ENCODE data around the gene AGR3.

AGR3 gene

DNA sequence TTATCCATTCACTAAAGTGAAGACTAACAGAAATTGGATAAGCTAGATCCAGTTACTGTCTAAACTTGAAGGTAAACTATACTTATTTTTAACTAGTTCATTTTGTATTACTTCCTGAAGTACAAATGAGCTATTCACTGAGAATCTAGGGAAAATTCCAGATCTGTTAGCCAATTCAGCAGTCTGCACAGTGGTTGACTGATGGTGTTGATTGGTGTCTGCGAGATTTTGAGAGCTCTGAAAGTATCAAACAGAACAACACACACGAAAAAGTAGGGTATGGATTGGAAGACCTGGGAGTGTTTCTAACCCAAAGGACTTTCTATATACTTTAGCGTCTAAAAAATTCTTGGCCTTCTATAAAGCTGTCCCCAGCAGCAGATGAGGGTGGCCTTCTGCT lies 43.4 kb downstream of the AGR3 start:
- WGBS, 2 experiments (ENCODE audit: insufficient coverage in 2 of 2) = 94% methylated on average over 2 of the region's 3 CpGs; no CpG with 5 or more reads in 1 of the 2 experiments
- H3K9me3 ChIP-seq (ENCODE audit: control insufficient read depth, low read length) = no peaks in the 10 kb centered on the region
- no peak overlapping the region for H3K4me3 ChIP-seq (ENCODE audit: extremely low read depth, insufficient read depth, low read length, poor library complexity, severe bottlenecking)
- H3K27ac ChIP-seq (ENCODE audit: low read depth, low read length, severe bottlenecking) = no peak overlapping the region
- peaks cover 7% of the 10 kb centered on the region for H3K4me1 ChIP-seq (ENCODE audit: control insufficient read depth, insufficient read depth, low read length, poor library complexity, severe bottlenecking)
- H3K36me3 ChIP-seq (ENCODE audit: control insufficient read depth, insufficient read depth, low read length) = no peaks in the 10 kb centered on the region

DNA sequence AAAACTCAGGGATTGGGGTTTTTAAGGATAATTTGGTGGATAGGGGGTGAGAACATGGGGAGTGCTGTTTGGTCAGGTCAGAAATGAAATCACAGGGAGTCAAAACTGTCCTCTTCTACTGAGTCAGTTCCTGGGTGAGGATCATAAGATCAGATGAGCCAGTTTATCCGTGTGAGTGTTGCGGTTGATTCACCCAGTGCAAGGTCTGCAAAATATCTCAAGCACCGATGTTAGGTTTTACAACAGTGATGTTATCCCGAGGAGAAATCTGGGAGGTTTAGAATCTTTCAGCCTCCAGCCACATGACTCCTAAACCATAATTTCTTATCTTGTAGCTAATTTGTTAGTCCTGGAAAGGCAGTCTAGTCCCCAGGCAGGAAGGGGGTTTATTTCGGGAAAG lies 45.3 kb downstream of the AGR3 start:
- peaks cover 1% of the 10 kb centered on the region for H3K4me1 ChIP-seq (ENCODE audit: control insufficient read depth, insufficient read depth, low read length, poor library complexity, severe bottlenecking)
- no peaks in the 10 kb centered on the region for H3K9me3 ChIP-seq (ENCODE audit: control insufficient read depth, low read length)
- H3K36me3 ChIP-seq (ENCODE audit: control insufficient read depth, insufficient read depth, low read length) = no peaks in the 10 kb centered on the region
- H3K4me3 ChIP-seq (ENCODE audit: extremely low read depth, insufficient read depth, low read length, poor library complexity, severe bottlenecking) = no peak overlapping the region
- no peak overlapping the region for H3K27ac ChIP-seq (ENCODE audit: low read depth, low read length, severe bottlenecking)
- 97% methylated on average over 3 of the region's 5 CpGs; no CpG with 5 or more reads in 1 of the 2 experiments for WGBS, 2 experiments (ENCODE audit: insufficient coverage in 2 of 2)

DNA sequence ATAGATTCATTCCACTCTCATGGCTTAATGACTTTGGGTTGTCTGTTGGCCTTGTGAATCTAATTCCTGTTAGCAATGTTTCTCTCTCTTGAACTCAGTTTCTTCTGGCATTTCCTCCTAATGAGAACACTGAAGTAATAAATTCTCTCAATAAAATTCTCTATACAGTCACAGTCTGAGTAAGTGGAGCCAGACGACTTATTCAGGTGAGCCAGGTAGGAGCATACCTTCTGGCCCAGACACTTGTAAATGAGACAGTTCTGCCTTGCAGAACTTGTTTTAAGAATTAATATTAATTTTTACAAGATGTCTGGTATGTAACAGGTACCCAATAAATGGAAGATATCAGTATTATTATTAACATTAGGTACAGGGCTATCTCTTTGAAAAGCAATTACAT lies 48.4 kb downstream of the AGR3 start:
- Histone ChIP-seq H3K27ac (ENCODE audit: low read depth, low read length, severe bottlenecking) (no peak overlapping the region), H3K9me3 (ENCODE audit: control insufficient read depth, low read length) (no peaks in the 10 kb centered on the region), H3K4me1 (ENCODE audit: control insufficient read depth, insufficient read depth, low read length, poor library complexity, severe bottlenecking) (no peaks in the 10 kb centered on the region), H3K36me3 (ENCODE audit: control insufficient read depth, insufficient read depth, low read length) (no peaks in the 10 kb centered on the region), H3K4me3 (ENCODE audit: extremely low read depth, insufficient read depth, low read length, poor library complexity, severe bottlenecking) (no peak overlapping the region)
- WGBS, 2 experiments (ENCODE audit: insufficient coverage in 2 of 2) = 80% methylated on average over 1 of the region's 1 CpG; no CpG with 5 or more reads in 1 of the 2 experiments

DNA sequence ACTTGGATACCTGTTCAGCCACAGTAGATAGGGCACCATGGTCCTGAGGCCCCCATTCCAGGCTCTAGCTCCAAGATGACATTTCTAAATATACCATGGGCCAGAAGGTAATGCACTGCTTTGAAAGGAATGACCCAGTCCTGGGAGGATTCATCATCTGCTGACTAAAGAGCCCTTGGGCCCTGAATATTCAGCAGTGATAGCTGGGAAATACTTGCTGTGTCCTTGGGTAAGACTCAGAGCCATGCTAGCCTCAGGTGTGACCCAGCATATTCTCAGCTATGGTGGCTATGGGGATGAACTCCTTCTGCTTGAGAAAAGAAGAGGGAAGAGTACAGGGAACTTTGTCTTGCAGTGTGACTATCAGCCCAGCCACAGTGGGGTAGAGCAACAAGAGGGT lies 55.7 kb downstream of the AGR3 start:
- Histone ChIP-seq H3K9me3 (ENCODE audit: control insufficient read depth, low read length) (no peaks in the 10 kb centered on the region), H3K36me3 (ENCODE audit: control insufficient read depth, insufficient read depth, low read length) (no peaks in the 10 kb centered on the region)

DNA sequence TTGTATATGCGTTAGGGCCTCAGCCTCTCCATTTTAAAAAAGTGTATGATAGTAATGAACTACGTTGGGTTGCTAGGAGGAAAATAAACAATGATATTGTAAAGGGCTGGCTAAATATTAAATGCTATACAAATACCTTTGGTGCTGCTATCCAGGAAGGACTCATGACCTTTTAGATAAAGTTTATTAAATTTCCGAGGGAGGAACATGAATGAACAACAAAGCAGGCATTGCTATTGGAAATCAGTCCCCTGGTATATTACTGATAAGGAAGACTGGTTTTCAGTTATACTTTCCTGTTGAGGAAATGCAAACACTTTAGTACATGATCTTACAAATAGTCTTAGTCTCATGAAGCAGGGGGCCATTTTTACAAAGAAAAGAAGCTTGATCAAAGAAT lies 59.8 kb downstream of the AGR3 start:
- Histone ChIP-seq H3K27ac (ENCODE audit: low read depth, low read length, severe bottlenecking) (no peak overlapping the region), H3K36me3 (ENCODE audit: control insufficient read depth, insufficient read depth, low read length) (no peaks in the 10 kb centered on the region), H3K4me1 (ENCODE audit: control insufficient read depth, insufficient read depth, low read length, poor library complexity, severe bottlenecking) (no peaks in the 10 kb centered on the region), H3K4me3 (ENCODE audit: extremely low read depth, insufficient read depth, low read length, poor library complexity, severe bottlenecking) (no peak overlapping the region), H3K9me3 (ENCODE audit: control insufficient read depth, low read length) (no peaks in the 10 kb centered on the region)
- WGBS, 2 experiments (ENCODE audit: insufficient coverage in 2 of 2) = 94% methylated on average over 2 of the region's 3 CpGs; no CpG with 5 or more reads in 1 of the 2 experiments

More for the DNA sequence above, 55.7 kb downstream of the AGR3 start:
- no peaks in the 10 kb centered on the region for H3K4me1 ChIP-seq (ENCODE audit: control insufficient read depth, insufficient read depth, low read length, poor library complexity, severe bottlenecking)
- H3K4me3 ChIP-seq (ENCODE audit: extremely low read depth, insufficient read depth, low read length, poor library complexity, severe bottlenecking) = no peak overlapping the region
- H3K27ac ChIP-seq (ENCODE audit: low read depth, low read length, severe bottlenecking) = no peak overlapping the region

DNA sequence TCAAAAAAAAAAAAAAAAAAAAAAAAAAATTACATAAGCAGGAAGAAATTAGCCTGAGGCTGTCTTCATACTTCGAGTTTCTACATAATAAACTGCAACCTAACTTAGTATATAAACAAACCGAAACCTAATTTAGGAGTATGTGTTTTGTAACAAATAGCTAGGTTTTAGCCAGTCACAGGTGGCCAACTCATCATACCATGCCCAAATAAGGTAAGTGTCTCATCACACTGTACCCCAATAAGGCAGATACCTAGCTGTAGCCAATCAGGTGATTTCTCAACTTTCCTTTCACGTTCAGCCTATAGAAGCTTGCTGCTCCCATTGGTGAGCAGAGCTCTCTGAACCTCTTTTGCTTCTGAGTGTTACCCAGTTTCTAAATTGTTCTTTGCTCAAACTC lies 63.1 kb downstream of the AGR3 start:
- H3K27ac ChIP-seq (ENCODE audit: low read depth, low read length, severe bottlenecking) = no peak overlapping the region
- WGBS, 2 experiments (ENCODE audit: insufficient coverage in 2 of 2) = 69 to 83% methylated on average over 1 of the region's 3 CpGs
- no peaks in the 10 kb centered on the region for H3K4me1 ChIP-seq (ENCODE audit: control insufficient read depth, insufficient read depth, low read length, poor library complexity, severe bottlenecking)
- no peaks in the 10 kb centered on the region for H3K36me3 ChIP-seq (ENCODE audit: control insufficient read depth, insufficient read depth, low read length)
- H3K9me3 ChIP-seq (ENCODE audit: control insufficient read depth, low read length) = no peaks in the 10 kb centered on the region
- H3K4me3 ChIP-seq (ENCODE audit: extremely low read depth, insufficient read depth, low read length, poor library complexity, severe bottlenecking) = no peak overlapping the region

DNA sequence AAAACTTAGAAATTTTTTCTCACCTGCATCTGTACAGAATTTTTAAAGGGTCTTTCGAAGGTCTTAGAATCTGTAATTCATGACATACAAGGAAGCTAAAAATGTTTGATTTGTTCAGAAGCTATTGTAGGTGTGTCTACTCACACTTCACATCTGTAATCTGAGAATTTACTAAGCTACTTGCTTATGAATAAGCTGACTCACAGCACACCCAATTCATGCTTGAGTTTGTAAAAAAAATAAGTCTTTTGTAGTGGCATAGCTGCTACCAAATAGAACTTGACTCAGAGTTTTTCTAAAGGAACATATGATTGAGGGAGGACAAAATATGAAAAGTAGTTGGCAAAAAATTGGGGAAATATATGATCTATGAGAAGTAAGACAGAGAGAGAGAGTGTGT lies 64.2 kb downstream of the AGR3 start:
- Histone ChIP-seq H3K27ac (ENCODE audit: low read depth, low read length, severe bottlenecking) (no peak overlapping the region), H3K9me3 (ENCODE audit: control insufficient read depth, low read length) (no peaks in the 10 kb centered on the region), H3K4me1 (ENCODE audit: control insufficient read depth, insufficient read depth, low read length, poor library complexity, severe bottlenecking) (no peaks in the 10 kb centered on the region), H3K4me3 (ENCODE audit: extremely low read depth, insufficient read depth, low read length, poor library complexity, severe bottlenecking) (no peak overlapping the region), H3K36me3 (ENCODE audit: control insufficient read depth, insufficient read depth, low read length) (no peaks in the 10 kb centered on the region)
- WGBS, 2 experiments (ENCODE audit: insufficient coverage in 2 of 2) = no CpG with 5 or more reads among the region's 1 CpG

DNA sequence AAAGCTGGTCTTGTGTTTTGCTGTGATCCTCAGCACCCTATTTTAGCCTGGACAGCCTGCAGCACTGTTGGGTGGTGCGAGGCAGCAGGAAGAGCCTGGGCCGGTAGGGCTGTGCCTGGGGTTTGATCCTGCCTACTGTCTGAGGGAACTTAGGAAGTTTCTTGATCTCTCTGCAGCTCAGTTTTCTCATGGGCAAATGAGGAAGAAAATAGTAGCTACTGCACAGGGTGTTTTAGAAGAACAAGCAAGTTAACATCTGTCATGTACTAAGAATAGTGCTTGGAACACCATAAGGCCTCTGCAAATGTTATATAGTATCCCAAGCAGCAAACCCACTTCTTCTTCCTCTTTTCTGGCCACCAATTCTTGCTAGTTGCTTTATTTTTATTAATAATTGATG lies 65.0 kb downstream of the AGR3 start:
- H3K4me3 ChIP-seq (ENCODE audit: extremely low read depth, insufficient read depth, low read length, poor library complexity, severe bottlenecking) = no peak overlapping the region
- H3K4me1 ChIP-seq (ENCODE audit: control insufficient read depth, insufficient read depth, low read length, poor library complexity, severe bottlenecking) = no peaks in the 10 kb centered on the region
- H3K27ac ChIP-seq (ENCODE audit: low read depth, low read length, severe bottlenecking) = no peak overlapping the region
- H3K9me3 ChIP-seq (ENCODE audit: control insufficient read depth, low read length) = no peaks in the 10 kb centered on the region
- WGBS, 2 experiments (ENCODE audit: insufficient coverage in 2 of 2) = 50 to 100% methylated on average over 1 to 2 of the region's 2 CpGs
- no peaks in the 10 kb centered on the region for H3K36me3 ChIP-seq (ENCODE audit: control insufficient read depth, insufficient read depth, low read length)

DNA sequence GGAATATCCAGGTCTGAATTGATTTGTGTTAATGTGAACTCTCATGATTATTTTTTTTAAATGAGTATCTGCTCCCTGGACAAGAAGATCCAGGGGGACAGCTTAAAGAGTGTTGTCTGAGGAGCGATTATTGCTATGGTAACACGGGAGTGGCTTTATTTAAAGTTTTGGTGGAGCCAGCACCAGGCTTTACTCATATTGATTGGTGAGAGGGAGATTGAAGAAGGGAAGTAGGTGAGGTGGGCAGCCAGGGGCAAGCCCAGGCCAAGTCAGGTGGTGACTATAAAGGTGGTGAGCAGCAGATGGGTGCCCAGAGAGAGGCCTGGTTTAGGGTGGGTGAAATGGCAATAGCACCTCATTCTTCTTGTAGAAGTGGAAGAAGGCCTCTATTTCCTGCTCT lies 66.8 kb downstream of the AGR3 start:
- Histone ChIP-seq H3K36me3 (ENCODE audit: control insufficient read depth, insufficient read depth, low read length) (no peaks in the 10 kb centered on the region), H3K9me3 (ENCODE audit: control insufficient read depth, low read length) (no peaks in the 10 kb centered on the region), H3K4me3 (ENCODE audit: extremely low read depth, insufficient read depth, low read length, poor library complexity, severe bottlenecking) (no peak overlapping the region), H3K27ac (ENCODE audit: low read depth, low read length, severe bottlenecking) (no peak overlapping the region), H3K4me1 (ENCODE audit: control insufficient read depth, insufficient read depth, low read length, poor library complexity, severe bottlenecking) (no peaks in the 10 kb centered on the region)
- WGBS, 2 experiments (ENCODE audit: insufficient coverage in 2 of 2) = 100% methylated on average over 2 of the region's 2 CpGs

DNA sequence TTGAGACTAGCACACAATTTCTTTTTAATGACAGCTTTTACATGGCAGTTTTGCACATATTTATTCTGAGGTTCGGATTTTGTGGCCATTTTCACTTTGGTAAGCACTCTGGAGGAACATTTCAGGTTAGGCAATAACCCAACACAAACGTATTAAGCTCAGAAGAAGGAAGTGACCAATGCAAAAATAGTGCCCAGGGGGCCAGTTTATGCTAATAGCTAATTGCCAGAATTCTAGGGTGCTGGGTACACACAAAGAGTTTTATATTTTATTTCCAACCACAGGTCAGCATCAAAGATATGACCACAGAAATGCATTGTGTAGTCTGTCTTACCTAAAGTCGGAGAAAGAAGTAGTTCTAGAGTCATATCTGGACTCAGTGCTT lies 68.6 kb downstream of the AGR3 start:
- Histone ChIP-seq H3K4me3 (ENCODE audit: extremely low read depth, insufficient read depth, low read length, poor library complexity, severe bottlenecking) (no peak overlapping the region), H3K4me1 (ENCODE audit: control insufficient read depth, insufficient read depth, low read length, poor library complexity, severe bottlenecking) (no peaks in the 10 kb centered on the region), H3K9me3 (ENCODE audit: control insufficient read depth, low read length) (no peaks in the 10 kb centered on the region), H3K27ac (ENCODE audit: low read depth, low read length, severe bottlenecking) (no peak overlapping the region), H3K36me3 (ENCODE audit: control insufficient read depth, insufficient read depth, low read length) (no peaks in the 10 kb centered on the region)
- 68 to 83% methylated on average over 1 to 2 of the region's 3 CpGs for whole genome bisulfite sequencing, 2 experiments (ENCODE audit: insufficient coverage in 2 of 2)

DNA sequence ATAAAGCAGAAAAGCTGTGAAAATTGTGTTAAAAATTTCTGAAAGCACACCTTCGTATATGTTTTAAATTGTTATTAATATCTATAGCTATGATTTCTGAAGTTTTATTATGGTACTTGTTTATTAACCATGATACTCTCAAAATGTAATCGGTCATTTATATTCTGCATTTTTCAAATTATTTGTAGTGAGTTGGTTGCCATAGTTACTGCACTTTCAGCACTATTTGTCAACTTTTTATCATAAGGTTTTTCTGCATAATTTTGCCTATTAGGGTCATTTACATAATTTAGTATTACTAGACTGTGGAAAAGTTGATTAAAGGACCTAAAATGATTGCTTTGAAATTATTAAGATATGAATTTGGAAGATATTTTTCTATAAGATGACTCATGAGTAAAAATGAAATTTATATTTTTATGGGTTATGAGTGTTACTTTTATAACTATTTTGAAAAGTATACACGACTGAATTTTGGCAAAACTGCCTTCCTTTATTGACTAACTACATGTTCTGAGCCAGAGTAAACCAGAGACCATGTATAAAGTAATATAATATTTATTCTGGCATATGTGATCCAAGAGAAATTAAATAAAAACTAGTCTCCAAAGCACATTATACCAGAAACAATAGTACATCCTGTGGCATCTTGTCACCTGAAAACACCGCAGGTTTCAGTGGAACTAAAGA lies 69.1 kb downstream of the AGR3 start:
- 100% methylated on average over 1 of the region's 4 CpGs for WGBS, 2 experiments (ENCODE audit: insufficient coverage in 2 of 2)
- no peaks in the 10 kb centered on the region for H3K9me3 ChIP-seq (ENCODE audit: control insufficient read depth, low read length)

More for the DNA sequence above, 69.1 kb downstream of the AGR3 start:
- no peak overlapping the region for H3K27ac ChIP-seq (ENCODE audit: low read depth, low read length, severe bottlenecking)
- H3K4me3 ChIP-seq (ENCODE audit: extremely low read depth, insufficient read depth, low read length, poor library complexity, severe bottlenecking) = no peak overlapping the region
- no peaks in the 10 kb centered on the region for H3K36me3 ChIP-seq (ENCODE audit: control insufficient read depth, insufficient read depth, low read length)
- H3K4me1 ChIP-seq (ENCODE audit: control insufficient read depth, insufficient read depth, low read length, poor library complexity, severe bottlenecking) = no peaks in the 10 kb centered on the region

Measured in mesodermal cell (in vitro differentiated cells).